Fibroblast of pulmonary artery (primary cell): ENCODE results near the gene ACER3.

ENCODE experiments used
- DNase-seq: peaks from one replicate; pipeline ENCODE4 v3.0.0-alpha.2; 2010; ENCODE audit warnings: low read depth
- H3K4me3 ChIP-seq: replicated peaks from 2 replicates; pipeline ENCODE4 v1.5.1; 2011; ENCODE audit warnings: low read depth, mild to moderate bottlenecking, control low read depth, low read length, moderate library complexity
- TF ChIP-seq, protein P1 (sequence below): IDR thresholded peaks from 2 replicates; pipeline ENCODE4 v1.5.1; 2011; ENCODE audit warnings: mild to moderate bottlenecking, control low read depth, low read length, inconsistent platforms; ENCODE audit errors: missing control alignments

Gene ACER3

DNA sequence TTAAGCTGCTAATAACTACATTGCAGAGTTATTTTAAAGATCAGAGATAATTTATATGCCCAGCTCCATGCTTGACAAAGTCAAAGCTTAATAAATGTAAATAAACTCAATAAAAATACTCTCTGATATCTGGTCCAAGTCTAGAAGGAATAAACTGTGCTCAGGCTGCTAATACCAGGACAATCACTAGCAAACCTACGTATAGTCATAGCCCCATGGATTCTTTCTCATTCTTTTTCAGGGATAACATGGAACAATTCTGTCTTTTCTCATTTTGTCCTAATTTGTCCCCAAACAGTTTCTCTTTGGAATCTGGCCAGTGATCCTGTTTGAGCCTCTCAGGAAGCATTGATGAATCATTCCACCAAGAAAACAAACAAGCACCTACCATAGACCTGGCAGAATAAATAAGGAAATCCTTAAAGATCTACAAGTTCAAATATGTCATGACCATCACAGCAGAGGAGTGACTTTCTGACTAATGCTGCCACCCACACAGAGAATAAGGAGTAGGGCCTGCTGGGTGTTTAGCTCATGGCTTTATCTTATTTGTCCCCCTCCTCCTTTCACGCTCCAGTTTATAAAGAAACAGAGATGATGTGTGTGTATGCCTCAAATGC lies 159.4 kb downstream of the ACER3 start:
- TF ChIP-seq, protein P1, sequence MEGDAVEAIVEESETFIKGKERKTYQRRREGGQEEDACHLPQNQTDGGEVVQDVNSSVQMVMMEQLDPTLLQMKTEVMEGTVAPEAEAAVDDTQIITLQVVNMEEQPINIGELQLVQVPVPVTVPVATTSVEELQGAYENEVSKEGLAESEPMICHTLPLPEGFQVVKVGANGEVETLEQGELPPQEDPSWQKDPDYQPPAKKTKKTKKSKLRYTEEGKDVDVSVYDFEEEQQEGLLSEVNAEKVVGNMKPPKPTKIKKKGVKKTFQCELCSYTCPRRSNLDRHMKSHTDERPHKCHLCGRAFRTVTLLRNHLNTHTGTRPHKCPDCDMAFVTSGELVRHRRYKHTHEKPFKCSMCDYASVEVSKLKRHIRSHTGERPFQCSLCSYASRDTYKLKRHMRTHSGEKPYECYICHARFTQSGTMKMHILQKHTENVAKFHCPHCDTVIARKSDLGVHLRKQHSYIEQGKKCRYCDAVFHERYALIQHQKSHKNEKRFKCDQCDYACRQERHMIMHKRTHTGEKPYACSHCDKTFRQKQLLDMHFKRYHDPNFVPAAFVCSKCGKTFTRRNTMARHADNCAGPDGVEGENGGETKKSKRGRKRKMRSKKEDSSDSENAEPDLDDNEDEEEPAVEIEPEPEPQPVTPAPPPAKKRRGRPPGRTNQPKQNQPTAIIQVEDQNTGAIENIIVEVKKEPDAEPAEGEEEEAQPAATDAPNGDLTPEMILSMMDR = no peak
- H3K4me3 ChIP-seq = no peak overlapping the region
- peak; percentile 30 for DNase-seq

DNA sequence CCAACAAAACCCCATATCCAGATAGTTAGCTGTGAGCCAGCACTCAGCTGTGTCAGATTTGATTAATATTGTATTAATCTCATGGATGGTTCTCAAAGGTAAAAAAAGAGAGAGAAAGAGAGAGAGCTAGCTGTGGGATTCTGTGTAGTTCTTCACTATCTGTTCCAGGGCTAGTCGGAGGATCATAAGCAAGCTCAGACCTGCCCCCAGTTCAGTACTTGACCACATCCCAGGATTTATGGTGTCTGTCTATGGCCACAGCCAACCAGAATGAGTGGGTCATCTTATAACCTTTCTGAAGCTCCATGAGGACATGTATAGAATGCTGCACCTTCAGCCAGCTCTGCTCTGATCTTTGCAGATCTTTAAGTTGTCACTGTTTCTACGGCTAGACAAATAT lies 160.0 kb downstream of the ACER3 start:
- TF ChIP-seq, protein P1 = no peak
- no peak overlapping the region for H3K4me3 ChIP-seq
- no peak for DNase-seq

DNA sequence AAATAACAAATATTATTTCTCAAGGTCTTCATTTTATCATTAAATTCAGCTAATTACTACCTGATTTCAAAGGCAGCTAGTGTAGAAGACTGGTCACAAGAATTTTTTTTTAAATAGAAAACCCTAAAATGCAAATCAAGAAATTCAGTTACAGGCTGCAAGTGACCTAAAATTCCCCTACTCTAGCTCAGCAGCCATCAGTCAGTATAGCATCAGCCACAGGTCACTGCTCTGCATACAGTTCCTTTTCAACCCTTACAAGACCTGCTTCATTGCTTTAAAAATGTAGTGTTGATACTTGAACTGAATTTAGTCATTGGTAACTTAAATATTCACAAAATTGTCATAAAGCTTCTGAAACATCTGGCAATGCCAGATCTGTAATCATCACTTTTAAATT lies 164.0 kb downstream of the ACER3 start:
- H3K4me3 ChIP-seq = no peak overlapping the region
- no peak for DNase-seq
- TF ChIP-seq, protein P1 = no peak

DNA sequence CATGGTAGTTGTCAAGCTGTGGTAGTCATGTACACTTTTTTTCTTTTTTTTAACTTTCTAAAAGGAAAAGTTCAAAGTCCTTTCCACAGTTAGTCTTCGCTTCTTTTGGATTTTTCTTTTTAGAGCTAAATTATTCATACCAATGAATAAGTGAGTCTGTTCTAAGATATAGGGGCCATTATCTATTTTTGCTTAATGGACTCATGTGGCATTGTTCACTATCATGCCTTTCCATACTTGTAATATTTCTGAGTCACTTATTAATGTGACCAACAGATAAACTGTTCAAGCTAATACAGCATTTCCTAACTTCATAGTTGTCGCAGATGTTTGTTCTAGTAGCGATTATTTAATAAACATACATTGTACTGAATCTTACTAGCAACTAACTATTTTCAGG lies 165.5 kb downstream of the ACER3 start:
- TF ChIP-seq, protein P1 = no peak
- DNase-seq = no peak
- H3K4me3 ChIP-seq = no peak overlapping the region

DNA sequence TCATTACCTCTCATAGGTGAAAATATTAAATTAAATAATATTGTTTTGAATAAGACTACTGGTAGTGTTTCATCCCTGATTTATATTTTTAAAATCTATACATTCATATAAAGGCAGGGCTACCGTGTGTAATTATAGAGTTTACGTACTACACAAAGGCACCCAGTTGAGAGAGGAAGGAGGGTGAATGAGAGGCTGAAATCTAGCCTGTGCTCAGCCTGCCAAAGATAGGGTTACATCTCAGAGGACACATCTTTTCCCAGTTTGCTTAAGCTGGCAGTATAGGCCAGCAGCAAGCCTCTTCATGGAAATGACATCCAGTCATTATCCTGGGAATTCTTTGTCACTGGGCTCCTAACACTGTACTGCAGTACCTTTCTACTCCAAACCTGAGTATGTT lies 166.0 kb downstream of the ACER3 start:
- TF ChIP-seq, protein P1 = no peak
- no peak overlapping the region for H3K4me3 ChIP-seq
- DNase-seq = no peak

DNA sequence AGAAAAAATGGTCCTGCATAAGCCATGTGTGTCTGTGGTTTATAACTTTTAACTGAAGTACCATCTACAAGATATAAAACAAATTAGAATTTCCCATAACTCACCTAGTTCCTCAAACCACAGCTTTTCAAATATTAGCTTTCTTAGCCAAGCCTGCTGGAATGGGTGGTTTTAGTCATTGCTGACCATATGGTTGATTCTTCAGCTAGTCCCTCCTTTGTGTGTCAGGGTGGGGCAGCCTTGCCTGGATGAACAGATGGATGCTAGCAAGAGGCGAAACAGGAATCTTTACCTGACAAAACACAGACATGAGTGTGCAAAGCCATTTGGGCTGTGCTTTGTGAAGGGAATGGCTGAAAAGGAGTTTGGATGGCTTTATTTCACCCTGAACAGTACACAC lies 166.6 kb downstream of the ACER3 start:
- no peak for DNase-seq
- TF ChIP-seq, protein P1 = no peak
- no peak overlapping the region for H3K4me3 ChIP-seq

DNA sequence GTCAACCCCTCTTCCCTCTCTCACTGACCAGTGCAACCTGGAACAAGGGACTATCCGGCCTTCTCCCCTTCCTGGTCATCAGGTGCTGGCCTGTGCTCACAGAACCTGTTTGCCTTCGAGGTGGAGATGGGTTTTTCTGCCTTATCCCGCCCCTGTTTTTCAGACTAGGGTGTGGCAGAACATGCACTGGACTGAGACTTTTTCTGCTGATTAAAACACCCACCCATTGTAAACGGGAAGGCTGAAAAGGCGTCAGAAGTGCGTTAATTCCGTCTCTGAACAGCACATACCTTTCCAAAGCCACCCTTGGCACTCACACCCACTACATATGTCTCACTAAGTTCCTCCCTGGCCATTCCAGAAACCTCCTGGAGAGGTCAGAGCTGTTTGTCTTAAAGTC lies 169.1 kb downstream of the ACER3 start:
- DNase-seq = no peak
- H3K4me3 ChIP-seq = no peak overlapping the region
- TF ChIP-seq, protein P1 = no peak
